HFF-Myc (cell line): ENCODE results near the gene ZNF606.

ENCODE experiments used
- DNase-seq: peaks from one replicate; pipeline ENCODE4 v3.0.0-alpha.2; 2011; ENCODE audit warnings: low read depth; ENCODE audit errors: extremely low read depth
- H3K4me3 ChIP-seq: replicated peaks from 2 replicates; pipeline ENCODE4 v1.5.1; 2011; ENCODE audit warnings: low read depth, mild to moderate bottlenecking, control low read depth, low read length
- CTCF ChIP-seq: IDR thresholded peaks from 2 replicates; pipeline ENCODE4 v1.5.1; 2012; ENCODE audit warnings: mild to moderate bottlenecking, low read depth, low read length, control low read depth; ENCODE audit errors: missing control alignments

Gene ZNF606

GRCh38 chr19:58002384-58003173 lies at the start of gene ZNF606:
Gene ZNF606 (minus strand): TSS chr19:58002820. CDS start chr19:58001319, 1,501 bp downstream.
- no peak for TF ChIP-seq CTCF
- peak within 1 kb of the TSS; percentile 75 for H3K4me3 ChIP-seq
- peak; percentile 33 for DNase-seq

- no peak for TF ChIP-seq CTCF
- no peak overlapping the region for H3K4me3 ChIP-seq
- DNase-seq = no peak
Measured at GRCh38 chr19:58052256-58052655, 49.6 kb upstream of the ZNF606 start.

- H3K4me3 ChIP-seq = no peak overlapping the region
- no peak for DNase-seq
- TF ChIP-seq CTCF = no peak
Measured at GRCh38 chr19:58047672-58048071, 45.1 kb upstream of the ZNF606 start.

- H3K4me3 ChIP-seq = no peak overlapping the region
- TF ChIP-seq CTCF = no peak
- DNase-seq = no peak
Measured at GRCh38 chr19:58046856-58047255, 44.2 kb upstream of the ZNF606 start.

- TF ChIP-seq CTCF = no peak
- DNase-seq = no peak
- H3K4me3 ChIP-seq = no peak overlapping the region
Measured at GRCh38 chr19:58045411-58046050, 42.9 kb upstream of the ZNF606 start.

GRCh38 chr19:58044886-58045285 lies 42.3 kb upstream of the ZNF606 start:
- no peak overlapping the region for H3K4me3 ChIP-seq
- no peak for DNase-seq
- TF ChIP-seq CTCF = no peak
